Activated T-helper 2 cell treated with anti-CD3 and anti-CD28 coated beads, Interferon-gamma antibody, Interleukin-2, Interleukin-4, amounts not matched to agents 10 μg/mL and 5 μg/mL and 100 μg/mL, durations not matched to agents 14 hours and 24 hours and 36 hours (primary cell): ENCODE data around the gene TMEM132D. TPM values are rescaled to one million over a fixed set of nuclear protein-coding genes. Genes with fewer than 3 reads are reported as not detected.
"Not testable (repeated sequence)": the region's sequence is repeated elsewhere in the genome, so short reads cannot be mapped to it uniquely, and the experiment has no call there.

Experiments
- DNase-seq: peaks from one replicate; pipeline ENCODE4 v3.0.0; 2021; ENCODE audit warnings: low spot score
- H3K27ac Mint-ChIP-seq: one replicate; pipeline ENCODE4 v1.8.0; 2021; ENCODE audit warnings: mixed read lengths
- H3K27me3 Mint-ChIP-seq: one replicate; pipeline ENCODE4 v1.8.0; 2021; ENCODE audit warnings: low read depth, mixed read lengths
- H3K36me3 Mint-ChIP-seq: one replicate; pipeline ENCODE4 v1.8.0; 2021; ENCODE audit warnings: low read depth, mixed read lengths
- H3K4me1 Mint-ChIP-seq: one replicate; pipeline ENCODE4 v1.8.0; 2021; ENCODE audit warnings: low read depth, mixed read lengths
- H3K4me3 Mint-ChIP-seq: one replicate; pipeline ENCODE4 v1.8.0; 2021; ENCODE audit warnings: low read depth, mild to moderate bottlenecking, moderate library complexity, mixed read lengths
- H3K9me3 Mint-ChIP-seq: one replicate; pipeline ENCODE4 v1.8.0; 2021; ENCODE audit warnings: mixed read lengths
- intact Hi-C: fragments of 100-400 bp; cut with micrococcal nuclease; formaldehyde crosslinking; loops from one replicate; pipeline ENCODE4 v1.15.1; 2023
- total RNA-seq: library from RNA; stranded (reverse); gene quantifications from 2 replicates; pipeline ENCODE4 v1.2.3, GENCODE V29; 2022

Gene TMEM132D
- total RNA-seq, 1 donor from 2014 or later = not detected

DNA sequence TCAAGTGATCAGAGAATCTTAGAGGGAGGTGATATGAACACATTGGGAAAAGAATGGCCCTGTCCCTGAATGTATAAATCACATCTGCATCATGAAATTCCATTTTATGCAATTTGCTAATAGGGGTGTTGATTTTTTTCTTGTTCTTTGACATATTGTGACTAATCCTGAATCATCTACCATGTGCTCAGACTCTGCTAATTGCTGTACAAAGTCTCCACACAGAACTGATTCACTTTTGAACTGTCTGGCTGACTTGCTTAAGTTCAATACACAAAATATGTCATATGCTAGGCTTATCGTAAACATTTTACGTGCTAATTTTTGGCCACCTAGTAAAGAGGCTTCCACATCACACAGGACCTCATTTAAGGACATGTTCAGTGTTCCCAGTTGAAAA is 2.6 kb downstream of the TMEM132D start:
- DNase-seq = no peak
- intact Hi-C loops = no loop called here
- Mint-ChIP-seq H3K9me3 (no peaks in the 10 kb centered on the region), H3K36me3 (no peaks in the 10 kb centered on the region), H3K4me3 (no peak overlapping the region), H3K4me1 (no peaks in the 10 kb centered on the region), H3K27ac (no peak overlapping the region), H3K27me3 (peaks cover 30% of the 10 kb centered on the region)

DNA sequence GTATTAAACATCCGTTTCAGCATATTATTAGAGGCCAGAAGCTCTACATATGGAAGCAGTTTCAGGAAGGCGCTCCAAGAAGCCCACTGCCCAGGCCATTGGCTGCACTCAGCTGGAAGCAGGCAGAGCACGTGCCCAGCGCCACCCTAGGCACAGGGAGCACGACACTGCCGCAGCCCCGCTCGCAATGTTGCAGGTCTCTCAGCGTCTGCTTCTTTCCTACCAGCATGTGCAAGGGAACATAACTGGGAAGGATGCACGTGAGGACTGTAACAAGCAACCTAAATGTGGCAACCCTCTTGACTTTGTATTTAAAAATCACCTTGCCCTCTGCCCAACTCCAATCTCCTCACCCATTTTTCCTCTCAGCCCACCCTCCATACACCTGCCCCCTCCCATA is 3.5 kb downstream of the TMEM132D start:
- no peaks in the 10 kb centered on the region for H3K9me3 Mint-ChIP-seq
- no peak overlapping the region for H3K27ac Mint-ChIP-seq
- H3K4me3 Mint-ChIP-seq = no peak overlapping the region
- no peaks in the 10 kb centered on the region for H3K4me1 Mint-ChIP-seq
- DNase-seq = no peak
- intact Hi-C loops = no loop called here
- H3K36me3 Mint-ChIP-seq = no peaks in the 10 kb centered on the region
- H3K27me3 Mint-ChIP-seq = peaks cover 25% of the 10 kb centered on the region

DNA sequence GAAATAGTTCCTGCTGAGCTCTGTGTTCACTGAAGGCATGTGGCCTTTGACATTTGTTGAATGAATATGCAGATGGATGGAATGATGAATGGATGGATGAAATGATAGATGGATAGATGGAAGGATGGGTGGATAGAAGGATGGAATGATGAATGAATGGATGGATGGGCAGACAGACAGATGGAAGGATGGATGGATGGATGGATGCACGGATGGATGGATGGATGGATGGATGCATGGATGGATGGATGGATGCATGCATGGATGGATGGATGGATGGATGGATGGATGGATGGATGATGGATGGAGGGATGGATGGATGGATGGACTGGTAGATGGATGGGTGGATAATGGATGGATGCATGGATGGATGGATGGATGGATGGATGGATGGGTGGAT is 4.8 kb downstream of the TMEM132D start:
- DNase-seq, H3K4me3 Mint-ChIP-seq, H3K9me3 Mint-ChIP-seq, intact Hi-C loops, H3K36me3 Mint-ChIP-seq, H3K4me1 Mint-ChIP-seq, H3K27ac Mint-ChIP-seq: not testable (repeated sequence)
- peaks cover 14% of the 10 kb centered on the region for H3K27me3 Mint-ChIP-seq

DNA sequence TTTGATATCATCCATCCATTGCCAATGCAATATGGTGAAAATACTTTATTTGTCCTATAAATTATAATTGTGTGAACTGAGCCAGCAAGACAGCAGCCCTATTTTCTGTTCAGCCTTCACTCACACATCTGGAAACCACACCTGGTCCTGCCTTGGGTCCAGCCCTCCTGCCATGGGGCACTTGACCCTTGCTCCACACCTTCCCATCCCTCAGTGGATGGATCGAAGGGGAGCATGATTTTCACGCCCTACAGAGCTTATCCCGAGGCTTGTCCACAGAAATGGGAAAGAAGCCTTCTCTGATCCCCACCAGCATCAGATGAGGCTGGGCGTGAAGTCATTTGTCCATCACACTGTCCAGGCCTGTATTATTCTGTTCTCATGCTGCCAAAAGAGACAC is 10.1 kb downstream of the TMEM132D start:
- intact Hi-C loops = no loop called here
- no peaks in the 10 kb centered on the region for H3K27me3 Mint-ChIP-seq
- DNase-seq = no peak
- H3K4me3 Mint-ChIP-seq = no peak overlapping the region
- H3K27ac Mint-ChIP-seq = no peak overlapping the region
- no peaks in the 10 kb centered on the region for H3K4me1 Mint-ChIP-seq
- H3K36me3 Mint-ChIP-seq = no peaks in the 10 kb centered on the region
- H3K9me3 Mint-ChIP-seq = no peaks in the 10 kb centered on the region

DNA sequence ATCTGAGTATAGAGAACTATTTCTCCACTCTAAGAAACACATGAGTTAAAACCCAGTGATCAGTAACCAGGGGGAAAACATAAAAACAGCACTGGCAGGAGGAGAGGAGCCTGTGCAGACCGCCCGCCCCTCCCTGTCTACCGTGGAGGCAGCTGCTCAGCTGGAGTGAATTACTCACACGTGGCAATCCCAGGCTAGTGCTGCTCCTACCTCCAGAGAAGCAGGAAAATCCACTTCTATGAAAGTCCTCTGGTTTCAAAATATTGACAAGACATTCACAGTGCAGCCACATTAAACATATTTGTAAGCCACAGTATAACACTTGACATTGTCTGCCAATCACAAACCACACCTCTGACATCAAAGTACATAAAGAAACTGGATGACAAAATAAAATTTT is 16.7 kb downstream of the TMEM132D start:
- H3K4me1 Mint-ChIP-seq = no peaks in the 10 kb centered on the region
- no peaks in the 10 kb centered on the region for H3K27me3 Mint-ChIP-seq
- DNase-seq = no peak
- no peak overlapping the region for H3K4me3 Mint-ChIP-seq
- H3K27ac Mint-ChIP-seq = no peak overlapping the region
- intact Hi-C loops = no loop called here
- no peaks in the 10 kb centered on the region for H3K9me3 Mint-ChIP-seq
- H3K36me3 Mint-ChIP-seq = no peaks in the 10 kb centered on the region

DNA sequence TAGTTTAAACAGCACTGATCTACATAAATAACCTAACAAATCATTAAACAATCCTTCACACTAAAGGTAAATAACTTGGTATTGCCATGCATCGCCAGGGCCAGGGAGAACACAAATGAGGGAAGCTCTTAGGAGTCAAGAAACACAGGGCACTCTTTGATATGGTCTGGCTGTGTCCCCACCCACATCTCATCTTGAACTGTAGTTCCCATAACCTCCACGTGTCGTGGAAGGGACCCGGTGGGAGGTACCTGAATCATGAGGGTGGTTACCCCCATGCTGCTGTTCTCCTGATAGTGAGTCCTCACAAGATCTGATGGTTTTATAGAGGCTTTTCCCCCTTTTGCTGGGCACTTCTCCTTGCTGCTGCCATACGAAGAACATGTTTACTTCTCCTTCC is 17.3 kb downstream of the TMEM132D start:
- Mint-ChIP-seq H3K27me3 (no peaks in the 10 kb centered on the region), H3K4me3 (no peak overlapping the region), H3K4me1 (no peaks in the 10 kb centered on the region), H3K9me3 (no peaks in the 10 kb centered on the region), H3K27ac (no peak overlapping the region), H3K36me3 (no peaks in the 10 kb centered on the region)
- intact Hi-C loops = no loop called here
- DNase-seq = no peak

DNA sequence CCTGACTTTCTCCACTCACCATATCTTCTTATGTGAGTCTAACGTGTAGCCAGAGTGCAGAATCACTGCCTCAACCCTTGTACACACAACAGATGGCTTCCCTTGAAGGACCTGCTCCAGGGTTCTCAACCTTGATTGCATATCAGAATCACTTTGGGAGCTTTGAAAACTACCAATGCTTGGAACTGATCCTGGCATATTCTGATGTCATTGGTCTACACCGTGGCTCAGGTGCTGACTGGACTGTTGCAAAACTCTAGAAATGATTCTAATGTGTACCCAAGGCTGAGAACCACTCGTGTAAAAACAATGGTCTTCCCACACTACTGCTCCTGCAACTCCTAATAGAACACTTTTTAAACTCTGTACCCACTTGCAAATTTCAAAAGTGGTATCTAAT is 18.5 kb downstream of the TMEM132D start:
- H3K36me3 Mint-ChIP-seq = no peaks in the 10 kb centered on the region
- no peaks in the 10 kb centered on the region for H3K9me3 Mint-ChIP-seq
- DNase-seq = no peak
- no peak overlapping the region for H3K4me3 Mint-ChIP-seq
- intact Hi-C loops = no loop called here
- no peak overlapping the region for H3K27ac Mint-ChIP-seq
- no peaks in the 10 kb centered on the region for H3K27me3 Mint-ChIP-seq
- H3K4me1 Mint-ChIP-seq = no peaks in the 10 kb centered on the region

DNA sequence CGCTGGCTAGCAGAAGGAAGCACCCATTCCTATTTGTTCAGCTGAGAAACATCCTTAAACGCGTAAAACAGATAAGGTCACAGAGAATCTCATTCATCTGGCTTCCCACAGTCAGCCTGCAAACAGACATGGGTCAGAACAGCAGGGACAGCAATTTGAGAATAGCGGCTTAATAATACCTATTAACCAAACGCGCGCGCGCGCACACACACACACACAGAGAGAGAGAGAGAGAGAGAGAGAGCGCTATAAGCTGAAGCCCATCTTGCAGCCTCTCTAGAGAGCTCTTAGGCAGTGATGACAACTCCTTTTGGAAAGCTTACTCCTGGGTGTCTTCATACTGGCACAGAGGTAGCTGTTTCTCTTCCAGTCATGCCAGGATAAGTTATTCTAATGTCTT is 26.4 kb downstream of the TMEM132D start:
- no peak for DNase-seq
- H3K4me1 Mint-ChIP-seq = no peaks in the 10 kb centered on the region
- H3K36me3 Mint-ChIP-seq = no peaks in the 10 kb centered on the region
- H3K27me3 Mint-ChIP-seq = no peaks in the 10 kb centered on the region
- no peak overlapping the region for H3K4me3 Mint-ChIP-seq
- H3K27ac Mint-ChIP-seq = no peak overlapping the region
- peaks cover 20% of the 10 kb centered on the region for H3K9me3 Mint-ChIP-seq
- intact Hi-C loops = no loop called here

DNA sequence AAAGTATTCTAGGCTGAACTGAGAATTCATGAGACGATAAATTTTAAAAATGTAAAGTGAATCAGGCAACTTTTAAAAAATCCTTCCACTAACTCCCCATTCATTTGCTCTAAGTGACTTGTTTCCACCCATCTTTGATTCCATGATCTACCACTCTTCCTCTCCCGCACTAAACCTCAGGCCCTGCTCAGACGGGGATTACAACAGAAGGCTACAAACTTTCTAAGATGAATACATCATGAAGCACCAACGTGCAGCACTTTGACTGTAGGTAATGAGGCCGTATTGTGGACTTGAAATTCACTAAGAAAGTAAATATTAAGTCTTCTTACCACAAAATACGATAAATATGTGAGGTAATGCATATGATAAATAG is 30.0 kb downstream of the TMEM132D start:
- H3K9me3 Mint-ChIP-seq = peaks cover 10% of the 10 kb centered on the region
- no peaks in the 10 kb centered on the region for H3K4me1 Mint-ChIP-seq
- no peak overlapping the region for H3K4me3 Mint-ChIP-seq
- no peak for DNase-seq
- no peak overlapping the region for H3K27ac Mint-ChIP-seq
- H3K27me3 Mint-ChIP-seq = no peaks in the 10 kb centered on the region
- intact Hi-C loops = no loop called here
- H3K36me3 Mint-ChIP-seq = no peaks in the 10 kb centered on the region

DNA sequence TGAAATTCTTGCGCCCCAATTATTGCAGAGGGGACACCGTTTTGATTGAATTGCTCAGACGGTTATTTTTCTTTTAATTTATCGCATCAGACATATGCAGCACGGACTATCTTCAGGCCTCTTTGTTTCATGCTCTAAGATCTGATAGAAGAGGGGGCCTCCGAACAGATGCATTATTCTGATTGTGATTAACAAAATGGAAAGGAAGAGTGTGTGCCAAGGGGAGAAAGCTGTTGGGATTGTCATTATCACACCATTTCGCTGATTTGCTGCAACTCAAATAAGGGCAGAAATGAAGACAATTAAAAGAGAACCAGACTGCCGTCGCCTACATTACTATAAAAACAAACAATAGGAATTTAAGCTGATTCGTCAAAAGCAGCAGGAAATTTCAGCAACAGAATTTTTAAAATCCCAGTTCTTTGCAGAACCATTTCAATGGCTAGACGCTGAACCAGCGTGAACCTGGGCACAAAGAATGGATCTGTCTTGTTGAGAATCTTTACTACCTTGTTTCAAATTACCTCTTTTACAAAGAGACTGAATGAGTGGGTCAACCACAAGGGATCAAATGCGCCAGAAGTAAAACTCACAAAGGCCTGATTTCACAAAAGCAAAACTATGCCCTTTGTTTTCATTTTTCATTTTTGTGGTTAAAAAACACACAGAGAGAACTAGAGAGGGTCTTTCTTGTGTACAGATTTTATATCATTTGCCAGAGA is 30.6 kb downstream of the TMEM132D start:
- Mint-ChIP-seq H3K27ac (no peak overlapping the region), H3K36me3 (no peaks in the 10 kb centered on the region), H3K4me1 (no peaks in the 10 kb centered on the region), H3K27me3 (no peaks in the 10 kb centered on the region), H3K4me3 (no peak overlapping the region), H3K9me3 (peaks cover 9% of the 10 kb centered on the region)
- no peak for DNase-seq
- intact Hi-C loops = no loop called here

DNA sequence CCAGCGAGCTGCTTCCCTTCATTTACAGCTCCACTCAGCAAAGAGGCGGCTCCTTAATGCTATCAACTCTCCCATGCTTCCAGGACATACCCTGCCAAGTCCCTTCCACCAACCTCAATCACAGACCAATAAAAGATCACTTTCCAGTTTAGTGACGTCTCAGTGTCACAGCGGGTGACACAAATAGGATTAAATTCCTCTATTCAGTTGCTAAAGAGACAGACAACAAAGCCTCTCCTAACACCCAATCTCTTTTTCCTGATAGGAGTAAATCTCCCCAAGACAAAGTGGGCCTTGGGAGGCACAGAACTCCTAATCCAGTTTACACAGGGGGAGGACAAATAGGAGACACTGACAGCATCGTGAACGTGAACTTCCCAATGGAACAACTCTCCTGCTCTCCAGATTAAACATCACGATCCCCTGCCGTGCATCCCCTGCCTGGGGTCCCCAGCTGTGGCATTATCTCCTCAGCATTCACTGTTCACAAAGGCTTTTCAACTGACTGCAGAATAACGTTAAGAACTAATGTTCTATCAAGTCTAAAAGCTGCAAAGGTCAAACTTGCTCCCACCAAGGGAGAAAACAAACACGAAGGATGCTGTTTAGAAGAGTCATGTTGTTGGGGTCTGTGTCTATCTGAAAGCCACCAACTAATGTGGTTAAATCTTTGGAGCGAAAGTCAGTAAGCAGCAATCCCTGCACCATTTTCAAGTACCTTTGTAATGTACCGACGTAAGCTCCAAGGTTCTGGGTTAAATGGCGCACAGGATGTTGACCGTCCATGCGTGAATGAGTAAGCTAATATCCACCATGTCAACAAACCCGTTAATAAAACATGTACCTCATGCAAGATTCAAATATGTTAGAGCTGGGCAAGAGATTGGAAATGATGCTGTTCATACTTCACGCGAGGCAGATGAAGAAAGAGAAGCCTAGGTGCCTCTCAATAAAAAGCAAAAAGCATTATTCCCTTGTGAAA is 31.5 kb downstream of the TMEM132D start:
- peaks cover 9% of the 10 kb centered on the region for H3K9me3 Mint-ChIP-seq
- H3K27ac Mint-ChIP-seq = no peak overlapping the region
- no peak overlapping the region for H3K4me3 Mint-ChIP-seq
- H3K4me1 Mint-ChIP-seq = no peaks in the 10 kb centered on the region
- no peak for DNase-seq
- intact Hi-C loops = no loop called here
- H3K27me3 Mint-ChIP-seq = no peaks in the 10 kb centered on the region
- no peaks in the 10 kb centered on the region for H3K36me3 Mint-ChIP-seq

DNA sequence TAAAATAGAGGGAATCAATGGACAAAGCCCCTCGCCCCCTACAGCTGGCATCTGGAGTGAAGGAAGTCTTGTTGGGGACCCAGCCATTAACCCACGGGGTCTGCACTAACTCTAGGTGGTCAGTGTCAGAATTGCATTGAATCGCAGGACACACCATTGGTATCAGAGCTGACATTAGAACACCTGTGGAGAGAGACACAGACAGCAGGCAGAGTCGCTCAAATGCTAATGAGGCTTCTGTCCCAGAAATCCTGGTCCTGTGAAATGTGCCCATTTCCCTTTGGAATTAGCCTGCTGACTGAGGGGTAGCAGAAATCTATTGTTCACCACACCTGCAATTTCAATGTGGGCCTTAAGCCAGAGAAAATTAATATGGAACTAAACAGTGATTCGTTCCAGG is 33.0 kb downstream of the TMEM132D start:
- H3K36me3 Mint-ChIP-seq = no peaks in the 10 kb centered on the region
- intact Hi-C loops = no loop called here
- H3K4me3 Mint-ChIP-seq = no peak overlapping the region
- no peaks in the 10 kb centered on the region for H3K27me3 Mint-ChIP-seq
- DNase-seq = no peak
- H3K27ac Mint-ChIP-seq = no peak overlapping the region
- no peaks in the 10 kb centered on the region for H3K4me1 Mint-ChIP-seq
- peaks cover 4% of the 10 kb centered on the region for H3K9me3 Mint-ChIP-seq

DNA sequence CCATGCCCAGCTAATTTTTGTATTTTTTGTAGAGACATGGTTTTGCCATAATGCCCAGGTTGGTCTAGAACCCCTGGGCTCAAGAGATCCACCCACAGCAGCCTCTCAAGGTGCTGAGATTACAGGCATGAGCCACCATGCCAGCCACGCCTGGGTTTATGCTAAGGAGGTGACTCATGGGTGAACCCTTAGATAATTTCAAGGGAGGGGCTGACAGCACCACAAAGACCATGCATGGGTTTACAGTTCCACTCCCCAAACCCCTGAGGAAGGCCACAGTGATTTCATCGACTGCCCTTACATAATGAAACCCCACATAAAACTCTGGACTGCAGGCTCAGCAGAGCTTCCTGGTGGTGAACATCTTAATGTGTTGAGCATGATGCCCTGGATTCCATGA is 33.7 kb downstream of the TMEM132D start:
- Mint-ChIP-seq H3K36me3 (no peaks in the 10 kb centered on the region), H3K9me3 (peaks cover 5% of the 10 kb centered on the region), H3K4me1 (no peaks in the 10 kb centered on the region), H3K27ac (no peak overlapping the region), H3K4me3 (no peak overlapping the region), H3K27me3 (no peaks in the 10 kb centered on the region)
- intact Hi-C loops = no loop called here
- no peak for DNase-seq
